H1 (cell line): ENCODE measurements around the gene S100A6. TPM values are rescaled to one million over a fixed set of nuclear protein-coding genes. Genes with fewer than 3 reads are reported as not detected.
A peak's percentile ranks its signal among the peaks of the same experiment; 100 is the strongest.

ENCODE experiments used
- HDAC2 ChIP-seq, 2 experiments: fragments of 300-600 bp in 1 of 2; sonication (generic) in 1 of 2; IDR thresholded peaks; 2 replicates each; pipeline ENCODE4 v1.6.1; 2011 to 2012; ENCODE audit warnings: low read depth in 2 of 2, low read length in 2 of 2, mild to moderate bottlenecking in 2 of 2, moderate library complexity in 2 of 2, borderline replicate concordance in 1 of 2, inconsistent platforms in 1 of 2
- POLR2A ChIP-seq, 2 experiments: IDR thresholded peaks; 1 replicate in 1 of 2; 2 replicates in 1 of 2; pipeline ENCODE4 v1.6.1; 2011; ENCODE audit warnings: low read depth in 2 of 2, low read length in 2 of 2, mild to moderate bottlenecking in 2 of 2; ENCODE audit errors: control extremely low read depth in 1 of 2
- SAP30 ChIP-seq: fragments of 300-600 bp; sonication (generic); IDR thresholded peaks from 2 replicates; pipeline ENCODE4 v1.7.1; 2012; ENCODE audit warnings: low read length, moderate library complexity, mild to moderate bottlenecking, inconsistent platforms; ENCODE audit not compliant: insufficient read depth, insufficient replicate concordance
- SP1 ChIP-seq: IDR thresholded peaks from 2 replicates; pipeline ENCODE4 v1.6.1; 2011; ENCODE audit warnings: low read depth, low read length
- SUZ12 ChIP-seq: fragments of 200-600 bp; sonication (generic); IDR thresholded peaks from 2 replicates; pipeline ENCODE4 v1.6.1; 2012; ENCODE audit warnings: mild to moderate bottlenecking, inconsistent platforms, low read length, moderate library complexity, mixed read lengths
- TAF1 ChIP-seq: IDR thresholded peaks from 2 replicates; pipeline ENCODE4 v1.6.1; 2011; ENCODE audit warnings: mild to moderate bottlenecking, low read depth, low read length
- TBP ChIP-seq: IDR thresholded peaks from 2 replicates; pipeline ENCODE4 v1.6.1; 2011; ENCODE audit warnings: low read depth, low read length, improper control_type of control experiment
- YY1 ChIP-seq: IDR thresholded peaks from 2 replicates; pipeline ENCODE4 v1.6.1; 2011; ENCODE audit warnings: low read depth, mild to moderate bottlenecking, low read length
- polyA plus RNA-seq, 7 experiments: library from polyadenylated mRNA; depleted of rRNA in 3 of 7; stranded (reverse) in 5 of 7; unstranded in 2 of 7; fragments of >200 nt in 5 of 7; fragments of 200-250 nt in 2 of 7; gene quantifications; 1 replicate in 5 of 7; 2 replicates in 1 of 7; 4 replicates in 1 of 7; pipeline versions ENCODE4 v1.2.1 to v1.2.3, GENCODE V29; 2011 to 2013; ENCODE audit warnings: missing spikeins in 2 of 7, mixed read lengths in 2 of 7
- total RNA-seq: library from RNA; stranded (reverse); fragmentation: NEBNext Ultra II Directional; extraction: Animal tissue kit (Norgen Biotek cat#: 25700); gene quantifications from 2 replicates; pipeline ENCODE4 v1.2.1, GENCODE V29; 2021
- TF ChIP-seq, protein P1 (sequence below): IDR thresholded peaks from 2 replicates; pipeline ENCODE4 v1.6.1; 2011; ENCODE audit warnings: low read depth, mild to moderate bottlenecking, low read length; ENCODE audit not compliant: insufficient read depth

The S100A6 gene
- total and polyA plus RNA-seq, 2 of the 8 experiments (the other 6 are each of a cell fraction or from before 2014, with no cell fraction given) = 11.1 to 63.0 TPM

GRCh38 chr1:153545067-153546055 lies 9.6 kb upstream of the S100A6 start, which contains the start of gene S100A4 (continued):
- TF ChIP-seq, protein P1, sequence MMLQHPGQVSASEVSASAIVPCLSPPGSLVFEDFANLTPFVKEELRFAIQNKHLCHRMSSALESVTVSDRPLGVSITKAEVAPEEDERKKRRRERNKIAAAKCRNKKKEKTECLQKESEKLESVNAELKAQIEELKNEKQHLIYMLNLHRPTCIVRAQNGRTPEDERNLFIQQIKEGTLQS = no peak
- TF ChIP-seq SP1 (peak; percentile 82), SUZ12 (no peak), TAF1 (0 out of 2 replicates have a peak, but pooled peaks have one; percentile 24), SAP30 (no peak), YY1 (no peak), TBP (peak; percentile 26; the same call in 1 of the 2 replicates), HDAC2 (IDR thresholded peaks at IDR 0.05; ENCODE audit: borderline replicate concordance in 1 of 2, low read depth in 2 of 2, low read length in 2 of 2) (no peak), POLR2A (IDR thresholded peaks at IDR 0.05; ENCODE audit: control extremely low read depth in 1 of 2, low read depth in 2 of 2, low read length in 2 of 2) (peak in 1 of 2 experiments; percentile 34; a peak in 1 of 3 replicates)
